SK-MEL-5 (cell line): Measurements from ENCODE around the gene TTC39A. TPM values are rescaled to one million over a fixed set of nuclear protein-coding genes. Genes with fewer than 3 reads are reported as not detected.

Experiments
- DNase-seq: peaks from one replicate; pipeline ENCODE4 v3.0.0-alpha.2; 2016; ENCODE audit warnings: low read depth, low spot score
- in situ Hi-C: cut with HindIII; loops from 2 replicates; pipeline ENCODE4 v1.10.0; 2016; ENCODE audit warnings: low sequenced_read_pairs, high pct_unique_total_duplicates, low pct_unique_long_range_greater_than_20kb
- total RNA-seq: library from RNA; depleted of rRNA; stranded (reverse); fragments of >200 nt; shearing (Covaris generic); gene quantifications from 2 replicates; pipeline ENCODE4 v1.2.3, GENCODE V29; 2014

TTC39A gene
- total RNA-seq, 1 experiment from 2014 or later: 2.4 TPM

GRCh38 chr1:51303751-51304251, 26.6 kb downstream of the TTC39A start:
- in situ Hi-C loops: no loop called here
- DNase-seq: no peak

DNA sequence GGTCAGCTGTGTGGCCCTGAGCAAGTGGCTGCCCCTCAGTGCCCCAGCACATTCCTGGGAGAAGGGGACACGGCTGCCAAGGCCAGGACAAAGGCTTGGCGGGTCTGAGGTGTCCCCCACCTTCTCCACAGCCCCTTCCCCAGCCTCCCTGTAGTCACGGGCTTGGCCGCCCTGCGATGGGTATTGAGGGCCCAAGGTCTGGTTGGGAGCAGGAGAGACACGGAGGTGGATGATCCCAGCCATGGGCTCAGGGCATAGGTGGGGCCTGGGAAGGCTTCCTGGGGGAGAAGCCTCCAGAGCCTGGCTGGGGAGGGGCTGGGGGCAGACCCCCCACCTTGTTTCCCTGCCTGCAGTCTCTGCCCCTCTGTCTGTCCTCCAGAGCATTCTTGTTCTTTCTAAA, 27.0 kb downstream of the TTC39A start:
- in situ Hi-C loops: no loop called here
- no peak for DNase-seq

DNA sequence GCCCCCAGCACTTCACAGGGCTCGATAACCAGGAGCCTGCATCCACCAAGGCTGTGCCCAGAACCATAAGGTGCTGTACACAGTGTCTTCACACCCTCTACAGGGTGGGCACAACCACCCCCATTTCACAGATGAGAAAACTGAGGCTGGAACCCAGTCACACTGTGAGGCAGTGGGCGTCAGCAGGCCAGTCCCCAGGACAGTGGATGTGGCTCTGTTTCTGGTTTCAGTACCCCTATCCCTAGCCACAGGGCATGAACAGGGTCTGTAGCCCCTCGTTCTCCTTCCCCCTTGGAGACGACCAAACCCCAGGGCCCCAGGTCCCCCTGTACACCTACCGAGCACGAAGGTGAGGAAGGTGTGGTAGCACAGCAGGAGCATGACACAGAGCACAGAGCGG, 27.6 kb downstream of the TTC39A start:
- in situ Hi-C loops: no loop called here
- DNase-seq: no peak

GRCh38 chr1:51302270-51302669, 28.1 kb downstream of the TTC39A start:
- in situ Hi-C loops: no loop called here
- no peak for DNase-seq

- in situ Hi-C loops: no loop called here
- no peak for DNase-seq
These were observed 28.6 kb downstream of the TTC39A start for GRCh38 chr1:51301844-51302162.

DNA sequence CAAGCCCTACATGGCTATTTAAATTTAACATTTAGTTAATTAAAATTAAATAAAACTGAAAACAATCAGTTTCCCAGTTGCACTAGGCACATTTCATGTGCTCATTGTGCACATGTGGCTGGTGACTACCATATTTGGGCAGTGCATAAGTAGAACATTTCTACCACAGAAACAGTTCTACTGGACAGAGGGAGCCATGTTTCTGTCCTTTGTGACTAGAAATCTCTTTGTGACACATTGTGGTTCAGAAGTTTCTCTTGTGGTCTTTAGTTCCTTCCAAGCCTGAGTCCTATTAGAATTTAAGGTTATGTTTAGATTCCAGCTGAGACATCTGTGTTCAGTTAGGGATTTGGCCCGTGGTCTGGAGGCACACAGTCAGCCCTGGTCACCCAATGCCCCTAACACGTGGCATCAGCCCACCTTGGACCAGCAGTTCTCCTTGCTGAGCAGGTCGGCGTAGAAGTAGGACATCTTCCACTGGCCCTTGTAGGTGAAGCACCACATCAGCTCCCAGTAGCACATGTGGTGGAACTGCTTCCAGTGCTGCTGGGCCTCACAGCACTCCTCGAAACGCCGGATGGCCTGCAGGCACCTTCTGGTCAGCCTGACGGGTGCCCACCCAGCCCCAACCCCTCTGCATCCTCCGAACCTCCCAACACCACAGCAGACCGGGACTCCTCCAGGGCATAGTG, 29.1 kb downstream of the TTC39A start:
- in situ Hi-C loops: no loop called here
- DNase-seq: no peak

DNA sequence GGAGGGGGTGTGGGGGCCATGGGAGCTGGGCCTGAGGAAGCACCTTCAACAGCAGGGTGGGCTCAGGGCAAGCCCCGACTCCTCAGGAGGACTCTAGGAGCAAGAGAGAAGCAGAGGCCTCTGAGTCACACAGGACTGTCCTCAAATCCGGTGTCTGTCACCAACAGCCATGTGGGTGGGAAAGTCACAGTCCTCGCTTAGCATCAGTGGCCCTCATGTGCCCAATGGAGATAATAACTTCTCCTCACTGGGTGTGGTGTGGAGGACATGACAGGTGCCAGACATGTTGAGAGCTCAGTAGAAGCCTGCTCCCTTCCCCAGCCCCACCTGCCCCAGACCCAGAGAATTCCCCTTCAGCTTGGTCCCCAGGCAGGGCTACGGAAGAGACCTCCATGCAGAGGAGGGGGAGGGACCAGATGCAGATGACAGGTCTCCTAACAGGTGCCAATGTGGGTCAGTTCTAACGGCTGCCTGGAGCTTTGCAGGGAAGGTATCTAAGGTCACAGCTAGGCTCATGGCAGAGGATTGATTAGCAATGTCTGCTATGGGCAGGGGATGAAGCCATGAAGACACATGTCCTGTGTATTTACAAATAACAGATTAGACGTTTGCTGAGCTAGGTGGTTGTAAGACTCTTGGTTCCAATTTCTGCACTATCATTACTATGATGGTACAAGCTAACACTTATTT, 30.2 kb downstream of the TTC39A start:
- in situ Hi-C loops: no loop called here

DNA sequence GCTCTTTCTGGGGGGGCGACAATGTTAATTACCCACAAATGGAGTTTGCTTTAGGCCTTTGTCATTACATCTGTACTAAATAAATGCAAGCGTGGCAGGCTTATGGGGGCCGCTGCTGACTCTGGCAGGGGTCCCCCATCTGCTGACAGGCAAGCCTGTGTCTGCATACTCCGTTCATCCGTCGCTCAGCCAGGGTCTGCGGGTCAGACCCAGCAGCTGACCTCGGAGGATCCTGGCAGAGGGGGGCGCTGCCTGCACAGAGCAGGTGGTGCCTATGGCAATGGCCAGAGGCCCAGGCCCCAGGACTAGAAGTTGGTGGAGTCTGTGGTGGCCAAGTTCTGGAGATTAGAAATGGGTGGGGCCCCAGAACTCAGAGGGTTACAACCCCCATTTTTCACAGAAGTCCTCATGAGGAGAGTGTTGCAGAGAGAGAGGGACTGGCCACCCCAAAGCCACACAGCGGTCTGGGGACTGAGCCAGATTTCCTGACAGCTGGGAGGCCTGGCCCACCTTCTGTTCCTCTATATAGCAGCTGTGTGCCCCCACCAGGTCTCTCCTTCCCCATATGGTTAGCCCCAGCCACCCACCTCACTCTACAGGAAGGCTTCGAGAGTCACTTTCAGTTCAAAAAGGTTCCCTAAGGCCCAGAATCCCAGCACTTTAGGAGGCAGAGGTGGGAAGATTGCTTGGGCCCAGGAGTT, 31.0 kb downstream of the TTC39A start:
- in situ Hi-C loops: no loop called here
- no peak for DNase-seq

More for the DNA sequence above, 30.2 kb downstream of the TTC39A start:
- no peak for DNase-seq

DNA sequence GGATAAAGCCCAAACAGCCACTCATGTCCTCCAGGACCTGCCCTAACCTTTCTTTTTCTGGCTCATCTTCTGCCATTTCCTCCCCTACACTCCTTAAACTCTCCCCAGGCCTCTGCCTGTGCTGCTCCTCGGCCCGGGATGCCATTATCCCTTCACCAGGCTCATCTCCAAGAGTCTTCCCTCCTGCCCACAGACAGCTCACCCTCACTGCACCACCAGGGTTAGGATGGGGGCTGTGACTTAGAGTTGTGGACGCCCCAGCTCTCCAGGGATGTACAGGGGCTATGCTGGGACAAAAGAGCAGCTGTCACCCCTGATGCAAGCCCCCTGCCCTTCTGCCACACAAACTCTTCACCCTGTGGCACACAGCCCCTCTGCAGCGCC, 32.0 kb downstream of the TTC39A start:
- DNase-seq: no peak
- in situ Hi-C loops: no loop called here

DNA sequence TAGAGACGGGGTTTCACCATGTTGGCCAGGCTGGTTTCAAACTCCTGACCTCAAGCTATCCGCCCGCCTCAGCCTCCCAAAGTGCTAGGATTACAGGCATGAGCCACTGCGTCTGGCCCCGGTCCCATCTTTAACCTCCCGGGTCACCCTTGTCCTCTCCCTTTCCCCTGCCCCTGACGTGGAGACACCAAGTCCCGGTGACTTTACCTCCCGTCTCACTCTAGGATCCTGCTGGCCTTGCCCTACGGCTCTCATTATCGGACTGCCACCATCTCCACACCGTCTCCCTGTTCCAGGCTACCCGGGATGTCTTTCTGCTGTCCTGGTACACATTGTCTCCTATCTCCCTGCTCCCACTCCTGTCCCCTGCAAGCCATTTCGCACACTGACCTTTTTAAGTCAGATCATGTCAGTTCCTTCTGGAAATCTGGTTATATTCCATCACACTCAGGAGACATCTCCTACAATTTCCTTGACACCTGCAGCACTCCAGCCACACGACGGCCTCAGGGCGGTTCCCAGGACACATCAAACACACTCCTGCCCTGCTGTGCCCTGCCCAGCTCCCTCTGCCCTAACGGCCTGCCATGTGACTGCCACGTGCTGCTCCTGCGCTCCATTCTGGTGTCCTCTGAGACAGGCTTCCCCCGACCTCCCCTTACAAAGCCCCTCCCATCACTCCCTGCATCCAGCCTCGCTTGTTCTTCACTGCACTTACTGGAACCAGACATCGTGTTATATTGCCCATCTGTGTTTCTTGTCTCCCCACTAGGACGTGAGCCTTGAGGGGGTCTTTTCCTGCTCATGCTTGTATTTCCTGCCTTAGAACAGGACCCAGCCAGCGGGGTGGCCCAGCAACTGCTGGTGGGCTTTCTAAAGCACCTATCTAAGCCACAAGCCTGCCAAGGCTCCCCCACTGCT, 32.7 kb downstream of the TTC39A start:
- DNase-seq: no peak
- in situ Hi-C loops: no loop called here

GRCh38 chr1:51296383-51297357, 33.7 kb downstream of the TTC39A start:
- in situ Hi-C loops: no loop called here
- peak; percentile 84 for DNase-seq

GRCh38 chr1:51295926-51296325, 34.4 kb downstream of the TTC39A start:
- DNase-seq: no peak
- in situ Hi-C loops: no loop called here

GRCh38 chr1:51294566-51295184, 35.7 kb downstream of the TTC39A start:
- no peak for DNase-seq
- in situ Hi-C loops: no loop called here

- in situ Hi-C loops: no loop called here
- no peak for DNase-seq
These were observed 36.4 kb downstream of the TTC39A start for GRCh38 chr1:51293898-51294515.

- DNase-seq: no peak
- in situ Hi-C loops: no loop called here
These were observed 39.9 kb downstream of the TTC39A start for GRCh38 chr1:51290489-51290847.
